Stomach (tissue), 9 donors: ENCODE results near the gene VMO1. TPM values are rescaled to one million over a fixed set of nuclear protein-coding genes. Genes with fewer than 3 reads are reported as not detected.

Experiments
- DNase-seq, 2 donors: peaks; one replicate each; pipeline versions ENCODE4 v3.0.0 to v3.0.0-alpha.2; 2013 to 2019
- H3K27ac ChIP-seq, 5 donors: fragments of 200-600 bp in 4 of 5; sonication (generic) in 4 of 5; one replicate each; pipeline ENCODE4 v1.5.1; 2013 to 2019; ENCODE audit warnings: mild to moderate bottlenecking in 1 of 5, moderate library complexity in 1 of 5
- H3K27me3 ChIP-seq, 3 donors: fragments of 200-600 bp; sonication (generic); one replicate each; pipeline ENCODE4 v1.5.1; 2017 to 2019; ENCODE audit warnings: mixed run types in 1 of 3
- H3K36me3 ChIP-seq, 4 donors: fragments of 200-600 bp; sonication (generic); 1 replicate in 3 of 4; 2 replicates in 1 of 4; pipeline ENCODE4 v1.5.1; 2016 to 2019
- H3K4me1 ChIP-seq, 4 donors: fragments of 200-600 bp; sonication (generic); one replicate each; pipeline ENCODE4 v1.5.1; 2016 to 2019
- H3K4me3 ChIP-seq, 4 donors: fragments of 200-600 bp; sonication (generic) in 3 of 4; one replicate each; pipeline ENCODE4 v1.5.1; 2016 to 2019; ENCODE audit warnings: mild to moderate bottlenecking in 1 of 4
- H3K9me3 ChIP-seq, 4 donors: fragments of 200-600 bp; sonication (generic); one replicate each; pipeline ENCODE4 v1.5.1; 2016 to 2019
- EP300 ChIP-seq: sonication (generic); formaldehyde crosslinking; IDR thresholded peaks from one replicate; pipeline ENCODE4 v1.6.1; 2017; ENCODE audit warnings: antibody characterized with exemption
- POLR2A ChIP-seq, 4 donors: fragments of 450-650 bp; IDR thresholded peaks; one replicate each; pipeline ENCODE4 v1.6.1; 2016; ENCODE audit warnings: antibody characterized with exemption in 4 of 4, control low read depth in 2 of 4, mild to moderate bottlenecking in 1 of 4, moderate library complexity in 1 of 4
- POLR2AphosphoS5 ChIP-seq, 3 donors: sonication (generic); formaldehyde crosslinking; IDR thresholded peaks; one replicate each; pipeline ENCODE4 v1.6.1; 2016; ENCODE audit warnings: antibody characterized with exemption in 3 of 3
- WGBS, 5 donors: extraction: QIAGEN DNeasy Blood & Tissue Kit in 3 of 5; methylation state at CpG; one replicate each; pipeline versions ENCODE4 v1.1.5 to v1.1.7; 2013 to 2018; 5-methylcytosine and 5-hydroxymethylcytosine counted together
- intact Hi-C: fragments of 100-400 bp; cut with DNase I; formaldehyde crosslinking; loops from one replicate; pipeline ENCODE4 v1.15.1; 2023; ENCODE audit warnings: low total_unique reads
- polyA plus RNA-seq, 3 donors: library from polyadenylated mRNA; stranded (reverse); fragments of 200-250 nt; gene quantifications; one replicate each; pipeline ENCODE4 v1.2.3, GENCODE V29; 2013
- total RNA-seq, 5 donors: library from RNA; depleted of rRNA; stranded (reverse); fragments of >200 nt; gene quantifications; one replicate each; pipeline versions ENCODE4 v1.1.0 to v1.2.3, GENCODE V29; 2014 to 2016
- TF ChIP-seq, protein P1 (sequence below), 7 experiments: fragments of 450-650 bp in 4 of 7; fragments of 200-600 bp in 3 of 7; sonication (generic) in 3 of 7; IDR thresholded peaks; one replicate each; pipeline ENCODE4 v1.5.1; 2016 to 2019; ENCODE audit warnings: antibody characterized with exemption in 7 of 7, control low read depth in 2 of 7, mild to moderate bottlenecking in 1 of 7
- donor health status: healthy with polysubstance abuse.
- donor health status: Bipolar disorder and iron deficiency.
- donor health status: healthy.

Gene VMO1
- total and polyA plus RNA-seq, 8 donors = 1.4 to 3.0 (median 2.3) TPM; not detected in 3

DNA sequence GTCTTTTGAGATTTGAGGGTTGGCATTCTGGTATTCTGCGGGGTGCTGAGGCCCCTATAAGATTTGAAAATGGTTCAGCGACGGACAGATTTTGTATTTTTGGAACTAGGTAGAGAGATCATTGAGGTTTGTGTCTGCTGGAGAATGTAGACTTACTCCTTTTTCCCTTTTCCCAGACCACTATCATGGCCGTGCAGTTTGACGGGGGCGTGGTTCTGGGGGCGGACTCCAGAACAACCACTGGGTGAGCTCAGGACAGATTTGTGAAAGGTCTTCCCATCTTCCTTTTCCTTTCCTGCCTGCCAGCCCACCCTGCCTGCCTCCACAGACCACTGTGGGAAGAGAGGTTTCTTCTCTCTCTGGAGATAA, 10.4 kb upstream of the VMO1 start:
- Histone ChIP-seq H3K27me3 (no peaks in the 10 kb centered on the region), H3K4me1 (peaks cover 14 to 21% (median 17%) of the 10 kb centered on the region in 4 donors), H3K27ac (peak overlapping the region in 4 of 5 donors; percentile 77 to 88 (median 84)), H3K9me3 (no peaks in the 10 kb centered on the region), H3K36me3 (peaks cover 13 to 30% (median 26%) of the 10 kb centered on the region in 4 donors), H3K4me3 (peak overlapping the region; percentile 72 to 99 (median 86))
- DNase-seq = peak in 1 of 2 donors; percentile 54
- intact Hi-C loops = no loop called here
- TF ChIP-seq POLR2A (IDR thresholded peaks at IDR 0.05) = no peak
- TF ChIP-seq POLR2AphosphoS5 (IDR thresholded peaks at IDR 0.05) = no peak
- TF ChIP-seq, protein P1, sequence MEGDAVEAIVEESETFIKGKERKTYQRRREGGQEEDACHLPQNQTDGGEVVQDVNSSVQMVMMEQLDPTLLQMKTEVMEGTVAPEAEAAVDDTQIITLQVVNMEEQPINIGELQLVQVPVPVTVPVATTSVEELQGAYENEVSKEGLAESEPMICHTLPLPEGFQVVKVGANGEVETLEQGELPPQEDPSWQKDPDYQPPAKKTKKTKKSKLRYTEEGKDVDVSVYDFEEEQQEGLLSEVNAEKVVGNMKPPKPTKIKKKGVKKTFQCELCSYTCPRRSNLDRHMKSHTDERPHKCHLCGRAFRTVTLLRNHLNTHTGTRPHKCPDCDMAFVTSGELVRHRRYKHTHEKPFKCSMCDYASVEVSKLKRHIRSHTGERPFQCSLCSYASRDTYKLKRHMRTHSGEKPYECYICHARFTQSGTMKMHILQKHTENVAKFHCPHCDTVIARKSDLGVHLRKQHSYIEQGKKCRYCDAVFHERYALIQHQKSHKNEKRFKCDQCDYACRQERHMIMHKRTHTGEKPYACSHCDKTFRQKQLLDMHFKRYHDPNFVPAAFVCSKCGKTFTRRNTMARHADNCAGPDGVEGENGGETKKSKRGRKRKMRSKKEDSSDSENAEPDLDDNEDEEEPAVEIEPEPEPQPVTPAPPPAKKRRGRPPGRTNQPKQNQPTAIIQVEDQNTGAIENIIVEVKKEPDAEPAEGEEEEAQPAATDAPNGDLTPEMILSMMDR (IDR thresholded peaks at IDR 0.05) = no peak
- TF ChIP-seq EP300 = no peak
- WGBS, 5 donors = 0 to 2% (median 1%) methylated on average over 7 of the region's 7 CpGs

DNA sequence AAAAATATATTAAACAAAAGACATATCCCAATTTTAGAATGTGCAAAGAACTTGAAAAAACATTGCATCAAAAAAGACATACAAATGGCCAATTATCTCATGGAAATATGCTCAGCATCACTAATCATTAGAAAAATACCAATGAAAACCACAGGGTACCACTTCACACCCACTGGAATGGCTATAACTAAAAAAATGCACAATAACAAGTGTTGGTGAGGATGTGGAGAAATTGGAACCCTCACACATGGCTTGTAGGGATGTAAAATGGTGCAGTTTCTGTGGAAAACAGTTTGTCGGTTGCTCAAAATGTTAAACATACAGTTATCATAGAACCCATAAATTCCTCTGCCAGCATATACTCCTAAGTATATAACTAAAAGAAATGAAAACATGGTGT, 9.0 kb upstream of the VMO1 start:
- Histone ChIP-seq H3K27me3 (no peaks in the 10 kb centered on the region), H3K9me3 (no peaks in the 10 kb centered on the region), H3K36me3 (peaks cover 13 to 30% (median 26%) of the 10 kb centered on the region in 4 donors), H3K27ac (peak overlapping the region in 4 of 5 donors; percentile 77 to 88 (median 84)), H3K4me1 (peaks cover 14 to 27% (median 20%) of the 10 kb centered on the region in 4 donors), H3K4me3 (peak overlapping the region in 2 of 4 donors; percentile 79 to 92)
- WGBS, 5 donors = 94 to 100% (median 98%) methylated on average over 1 of the region's 1 CpG
- no peak for DNase-seq
- no peak for TF ChIP-seq POLR2AphosphoS5 (IDR thresholded peaks at IDR 0.05)
- intact Hi-C loops = no loop called here

GRCh38 chr17:4790705-4791088, 4.5 kb upstream of the VMO1 start:
- 19 to 52% (median 33%) methylated on average over 7 of the region's 7 CpGs for WGBS, 5 donors
- no peak for DNase-seq
- peak overlapping the region; percentile 94 to 99 (median 98) for H3K27ac ChIP-seq
- H3K27me3 ChIP-seq = peaks cover 0 to 15% (median 7%) of the 10 kb centered on the region in 3 donors
- H3K9me3 ChIP-seq = no peaks in the 10 kb centered on the region
- TF ChIP-seq POLR2A (IDR thresholded peaks at IDR 0.05) = no peak
- no peak for TF ChIP-seq EP300
- no peak for TF ChIP-seq POLR2AphosphoS5 (IDR thresholded peaks at IDR 0.05)
- TF ChIP-seq, protein P1 (IDR thresholded peaks at IDR 0.05) = no peak
- H3K4me1 ChIP-seq = peaks cover 36 to 51% (median 45%) of the 10 kb centered on the region in 4 donors
- peak overlapping the region; percentile 54 to 76 (median 66) for H3K4me3 ChIP-seq
- intact Hi-C loops = no loop called here
- no peaks in the 10 kb centered on the region for H3K36me3 ChIP-seq

GRCh38 chr17:4789951-4790704, 4.0 kb upstream of the VMO1 start:
- no peaks in the 10 kb centered on the region for H3K36me3 ChIP-seq
- peak; percentile 41 to 87 (median 85) for TF ChIP-seq POLR2AphosphoS5 (IDR thresholded peaks at IDR 0.05)
- TF ChIP-seq EP300 = no peak
- TF ChIP-seq, protein P1 (IDR thresholded peaks at IDR 0.05) = peak in 5 of 7 experiments; percentile 50 to 90 (median 79)
- peak in 2 of 4 donors; percentile 70 to 75 for TF ChIP-seq POLR2A (IDR thresholded peaks at IDR 0.05)
- H3K4me3 ChIP-seq = peak overlapping the region; percentile 54 to 76 (median 66)
- DNase-seq = peak; percentile 90 to 95
- H3K27me3 ChIP-seq = peaks cover 0 to 20% (median 12%) of the 10 kb centered on the region in 3 donors
- intact Hi-C loops = loop anchor here (5.0 to 10.0 kb wide), 3 partner anchors 55 to 92 kb away; partner anchors contain the start of genes CXCL16, MED11, PELP1 and ZMYND15
- peaks cover 38 to 54% (median 47%) of the 10 kb centered on the region in 4 donors for H3K4me1 ChIP-seq
- H3K27ac ChIP-seq = peak overlapping the region; percentile 94 to 99 (median 98)
- WGBS, 5 donors = 0 to 1% (median 0%) methylated on average over 38 to 91 of the region's 91 CpGs
- H3K9me3 ChIP-seq = no peaks in the 10 kb centered on the region
